GM18861 (cell line): ENCODE data around the gene PCNX1.
A peak's percentile ranks its signal among the peaks of the same experiment; 100 is the strongest.
"Not testable (repeated sequence)": the region's sequence is repeated elsewhere in the genome, so short reads cannot be mapped to it uniquely, and the experiment has no call there.

Source experiments
- ATAC-seq: cut with Tn5 transposase; IDR thresholded peaks from one replicate; pipeline ENCODE4 v1.9.1; 2021; ENCODE audit not compliant: unreplicated experiment

The PCNX1 gene

GRCh38 chr14:71062581-71063303 lies 155.5 kb downstream of the PCNX1 start:
- no peak for ATAC-seq

GRCh38 chr14:71063351-71063750 lies 156.1 kb downstream of the PCNX1 start:
- no peak for ATAC-seq

GRCh38 chr14:71064747-71065146 lies 157.5 kb downstream of the PCNX1 start:
- ATAC-seq, result not testable (repeated sequence)

- no peak for ATAC-seq
Measured at GRCh38 chr14:71070169-71070568, 162.9 kb downstream of the PCNX1 start.

GRCh38 chr14:71071042-71071441 lies 163.8 kb downstream of the PCNX1 start:
- no peak for ATAC-seq

- ATAC-seq, result no peak
Measured at GRCh38 chr14:71076462-71077092, 169.3 kb downstream of the PCNX1 start.

GRCh38 chr14:71078500-71078899 lies 171.2 kb downstream of the PCNX1 start:
- ATAC-seq, result no peak

GRCh38 chr14:71086567-71086966 lies 179.3 kb downstream of the PCNX1 start:
- no peak for ATAC-seq

- ATAC-seq, result no peak
Measured at GRCh38 chr14:71089971-71090370, 182.7 kb downstream of the PCNX1 start.

GRCh38 chr14:71094722-71095121 lies 187.5 kb downstream of the PCNX1 start:
- no peak for ATAC-seq

GRCh38 chr14:71096947-71097346 lies 189.7 kb downstream of the PCNX1 start:
- no peak for ATAC-seq

GRCh38 chr14:71103662-71104484 lies 196.6 kb downstream of the PCNX1 start:
- ATAC-seq, result no peak

GRCh38 chr14:71105177-71105576 lies 197.9 kb downstream of the PCNX1 start:
- no peak for ATAC-seq

- ATAC-seq, result no peak
Measured at GRCh38 chr14:71107921-71108320, 200.7 kb downstream of the PCNX1 start.

GRCh38 chr14:71108398-71109119 lies 201.3 kb downstream of the PCNX1 start:
- no peak for ATAC-seq

- ATAC-seq, result no peak
Measured at GRCh38 chr14:71113376-71113775, 206.1 kb downstream of the PCNX1 start.

GRCh38 chr14:71114565-71114964 lies 207.3 kb downstream of the PCNX1 start:
- ATAC-seq, result no peak

GRCh38 chr14:71115306-71115705 lies 208.0 kb downstream of the PCNX1 start:
- ATAC-seq, result no peak

GRCh38 chr14:71115821-71116567 lies 208.7 kb downstream of the PCNX1 start:
- ATAC-seq, result no peak

- peak; percentile 52 for ATAC-seq
Measured at GRCh38 chr14:71116568-71117122, 209.4 kb downstream of the PCNX1 start.
